ENCODE data around the gene GRIK1.

The GRIK1 gene

DNA sequence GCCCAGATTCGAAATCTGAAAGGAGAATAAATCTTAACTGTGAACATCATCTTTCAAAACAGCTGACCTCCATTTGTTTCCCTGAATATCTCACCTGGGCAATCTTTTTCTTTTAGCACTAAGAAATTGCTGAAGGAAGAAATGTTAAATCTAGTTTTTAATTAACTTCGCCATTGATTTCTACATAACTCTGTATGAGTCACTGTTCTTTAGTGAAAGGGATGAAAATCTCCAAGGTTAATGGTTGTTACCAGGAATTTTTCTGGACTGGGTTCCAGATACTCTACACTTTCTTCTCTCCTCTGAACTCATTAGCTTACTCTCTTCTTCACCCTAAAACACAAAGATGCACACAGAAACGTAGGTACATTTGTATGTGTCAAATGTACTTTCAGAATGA lies 405.3 kb downstream of the GRIK1 start:
- DNase-seq (ENCODE audit: low read depth), result no peak

DNA sequence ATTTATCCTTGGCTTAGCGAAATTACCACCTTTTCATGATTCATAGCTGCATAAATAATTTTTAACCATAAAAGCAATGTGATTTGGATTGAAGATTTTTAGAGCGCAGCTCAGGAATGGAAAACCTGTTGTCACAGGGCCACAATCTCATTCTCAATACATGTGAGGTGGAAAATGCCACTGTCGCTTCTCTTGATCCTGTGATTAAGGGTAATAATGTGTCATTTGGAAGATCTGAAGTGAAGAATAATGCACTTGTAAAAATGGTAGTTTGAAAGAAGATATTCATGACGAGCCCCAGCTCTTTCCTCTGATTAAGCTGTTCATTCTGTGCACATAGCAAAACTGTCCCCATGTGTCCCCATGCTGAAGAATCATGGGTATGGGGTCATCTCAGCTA lies 410.7 kb downstream of the GRIK1 start:
- DNase-seq (ENCODE audit: low read depth), result no peak

GRCh38 chr21:29526545-29526944 lies 413.3 kb downstream of the GRIK1 start:
- DNase-seq (ENCODE audit: low read depth), result no peak

DNA sequence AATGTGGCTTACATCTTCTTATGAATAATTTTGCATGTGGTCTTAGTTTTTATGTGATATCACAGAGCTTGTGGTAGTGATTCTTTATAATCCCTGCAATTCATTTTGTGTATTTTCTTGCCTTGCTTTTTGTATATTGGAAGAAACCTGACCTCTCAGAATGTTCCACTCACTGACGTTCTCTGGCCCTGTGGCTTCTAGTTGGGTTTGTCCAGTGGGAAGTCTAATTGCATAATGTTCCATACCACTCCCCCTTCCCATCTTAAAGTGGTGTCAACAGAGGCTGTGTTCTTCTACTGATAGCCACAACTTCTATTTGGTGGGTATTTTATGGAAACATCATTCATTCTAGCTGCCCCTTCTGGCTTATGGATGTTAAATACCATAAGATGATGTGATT lies 415.7 kb downstream of the GRIK1 start:
- no peak for DNase-seq (ENCODE audit: low read depth)

DNA sequence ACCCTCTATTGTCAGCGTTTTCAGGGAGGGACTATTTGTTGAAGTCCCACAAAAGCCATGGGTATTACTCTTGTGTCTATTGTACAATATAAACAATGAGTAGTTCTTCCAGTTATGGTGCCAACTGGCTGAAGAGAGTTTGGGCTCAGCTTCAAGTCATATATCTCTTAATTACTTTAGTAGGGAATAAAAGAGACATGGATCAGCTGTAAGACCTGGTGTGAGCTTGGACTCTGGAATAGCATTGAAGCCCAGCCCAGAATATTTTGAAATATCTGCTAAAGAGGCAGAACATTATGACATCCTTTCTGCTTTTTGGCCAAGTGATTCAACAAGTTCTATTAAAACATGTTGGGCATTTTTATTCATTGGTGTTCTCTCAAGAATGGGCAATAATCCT lies 416.1 kb downstream of the GRIK1 start:
- DNase-seq (ENCODE audit: low read depth), result no peak

DNA sequence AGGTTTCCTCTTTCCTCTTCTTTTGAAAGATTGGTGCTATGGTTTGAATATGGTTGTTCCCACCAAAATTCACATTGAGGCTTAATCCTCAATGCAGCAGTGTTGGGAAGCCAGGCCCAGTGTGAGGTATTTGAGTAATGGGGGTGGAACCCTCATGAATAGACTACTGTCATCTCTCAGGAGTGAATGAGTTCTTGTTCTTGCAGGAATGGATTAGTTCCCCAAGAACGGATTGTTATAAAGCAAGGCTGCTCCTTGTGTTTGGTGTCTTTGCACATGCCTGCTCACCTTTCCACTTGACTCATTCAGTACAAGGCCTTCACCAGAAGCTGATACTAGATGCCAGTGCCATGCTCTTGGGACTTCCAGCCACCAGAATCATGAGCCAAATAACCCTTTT lies 417.9 kb downstream of the GRIK1 start:
- no peak for DNase-seq (ENCODE audit: low read depth)

DNA sequence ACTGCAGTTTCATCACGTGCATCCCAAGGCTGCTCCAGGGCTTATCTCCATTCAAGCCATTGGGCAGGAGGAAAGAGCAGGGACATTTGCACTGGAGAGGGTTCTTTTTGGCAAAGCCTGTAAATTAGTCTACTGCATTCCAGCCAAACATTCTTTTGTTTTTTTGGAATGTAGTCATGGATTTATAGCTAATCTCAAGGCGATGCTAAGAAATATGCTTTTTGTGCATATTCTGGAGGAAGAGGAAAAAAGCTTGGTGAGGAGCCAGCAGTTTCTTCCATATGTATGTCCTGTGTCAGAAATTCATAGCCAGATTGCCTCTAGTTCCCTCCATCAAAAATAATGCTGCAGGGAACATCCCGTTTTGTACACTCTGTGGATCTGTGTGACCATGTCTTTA lies 419.6 kb downstream of the GRIK1 start:
- no peak for DNase-seq (ENCODE audit: low read depth)

- DNase-seq (ENCODE audit: low read depth), result no peak
Measured at GRCh38 chr21:29514652-29515247, 425.0 kb downstream of the GRIK1 start.

DNA sequence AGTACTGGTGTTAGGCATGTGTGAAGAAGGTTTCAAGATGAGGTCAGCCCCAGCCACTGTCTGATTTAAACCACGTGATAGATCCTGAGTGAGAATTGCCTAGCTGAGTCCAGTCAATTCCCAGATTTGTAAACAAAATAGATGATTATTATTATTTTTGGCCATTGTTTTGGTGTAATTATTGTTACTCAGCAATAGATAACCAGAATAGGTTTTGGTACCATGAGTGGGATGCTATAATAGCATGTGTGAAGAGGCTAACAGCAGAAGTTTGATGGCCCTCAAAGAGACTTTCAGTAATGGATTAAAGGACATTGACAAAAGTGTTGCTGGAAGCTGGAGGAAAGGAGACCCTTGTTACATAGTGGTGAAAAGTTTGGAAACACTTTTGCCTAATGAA lies 426.3 kb downstream of the GRIK1 start:
- no peak for DNase-seq (ENCODE audit: low read depth)

GRCh38 chr21:29511096-29511495 lies 428.7 kb downstream of the GRIK1 start:
- DNase-seq (ENCODE audit: low read depth), result no peak

- DNase-seq (ENCODE audit: low read depth), result no peak
Measured at GRCh38 chr21:29509121-29509520, 430.7 kb downstream of the GRIK1 start.

- no peak for DNase-seq (ENCODE audit: low read depth)
Measured at GRCh38 chr21:29508301-29508700, 431.5 kb downstream of the GRIK1 start.

DNA sequence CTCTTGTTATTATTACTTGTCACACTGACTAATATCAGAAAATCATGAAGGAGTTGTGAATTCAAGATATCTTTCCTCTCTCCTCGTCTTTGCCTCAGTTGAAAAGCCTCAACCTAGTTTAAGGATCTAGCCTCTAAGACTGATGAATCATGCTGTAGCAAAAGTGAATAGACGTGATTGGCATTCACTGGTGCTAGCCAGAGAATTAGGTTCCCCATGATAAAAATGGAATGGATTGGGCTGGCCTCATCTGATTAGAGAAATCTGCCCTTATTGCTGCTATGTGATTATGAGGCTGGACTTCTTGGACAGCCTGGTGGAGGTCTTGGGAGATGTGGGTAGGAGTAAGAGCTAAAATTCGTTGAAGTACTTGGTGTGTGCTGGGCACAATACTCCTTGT lies 432.8 kb downstream of the GRIK1 start:
- DNase-seq (ENCODE audit: low read depth), result no peak

DNA sequence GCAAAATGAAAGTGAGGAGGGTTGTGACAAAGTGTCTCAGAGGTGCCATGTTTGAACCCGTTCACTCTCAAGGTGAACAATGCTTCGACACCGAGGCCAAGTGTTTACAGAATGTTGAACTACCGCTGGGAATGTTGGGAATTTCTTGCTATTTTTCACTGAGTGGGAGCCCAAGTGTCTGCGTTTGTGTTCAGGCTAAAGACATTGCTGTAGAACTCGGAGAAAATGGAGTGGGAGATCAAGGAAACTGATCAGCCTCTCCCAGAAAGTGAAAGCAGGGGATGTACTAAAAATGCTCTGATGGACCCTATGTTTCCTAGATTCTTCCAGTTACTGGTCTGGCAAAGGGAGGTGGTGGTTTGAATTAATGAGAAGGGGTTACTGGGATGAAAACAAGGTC lies 433.6 kb downstream of the GRIK1 start:
- no peak for DNase-seq (ENCODE audit: low read depth)

GRCh38 chr21:29504751-29505321 lies 435.0 kb downstream of the GRIK1 start:
- no peak for DNase-seq (ENCODE audit: low read depth)

GRCh38 chr21:29501451-29501850 lies 438.3 kb downstream of the GRIK1 start:
- DNase-seq (ENCODE audit: low read depth), result no peak

DNA sequence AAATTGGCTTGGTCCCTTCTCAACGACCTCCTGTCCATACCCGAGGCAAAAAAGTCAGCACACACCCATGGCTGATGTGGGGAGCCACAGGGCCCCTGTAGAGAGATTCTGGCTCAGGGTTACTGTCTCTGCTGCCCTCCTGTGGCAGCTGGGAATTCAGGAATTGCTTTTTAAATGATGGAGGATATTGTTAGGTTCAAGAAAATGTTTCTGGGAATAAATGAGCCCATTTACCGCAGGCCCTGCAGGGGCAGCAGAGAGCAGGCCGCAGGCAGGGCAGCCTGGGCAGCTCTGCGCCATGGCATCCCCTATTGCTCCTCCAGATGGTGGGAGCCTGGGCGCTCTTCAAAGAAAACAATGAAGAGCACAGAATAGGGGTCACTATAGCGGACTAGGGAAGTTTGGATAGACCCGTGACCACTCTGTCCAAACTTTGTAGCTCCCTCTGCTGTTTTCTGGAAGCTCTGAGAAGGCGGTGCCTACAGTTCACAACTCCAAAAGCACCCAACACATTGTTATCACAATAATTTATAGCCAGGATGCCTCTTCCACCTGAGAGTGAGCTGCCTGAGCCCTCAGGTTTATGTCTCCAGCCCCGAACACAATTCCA lies 440.0 kb downstream of the GRIK1 start:
- DNase-seq (ENCODE audit: low read depth), result no peak

- no peak for DNase-seq (ENCODE audit: low read depth)
Measured at GRCh38 chr21:29499229-29499628, 440.6 kb downstream of the GRIK1 start.

DNA sequence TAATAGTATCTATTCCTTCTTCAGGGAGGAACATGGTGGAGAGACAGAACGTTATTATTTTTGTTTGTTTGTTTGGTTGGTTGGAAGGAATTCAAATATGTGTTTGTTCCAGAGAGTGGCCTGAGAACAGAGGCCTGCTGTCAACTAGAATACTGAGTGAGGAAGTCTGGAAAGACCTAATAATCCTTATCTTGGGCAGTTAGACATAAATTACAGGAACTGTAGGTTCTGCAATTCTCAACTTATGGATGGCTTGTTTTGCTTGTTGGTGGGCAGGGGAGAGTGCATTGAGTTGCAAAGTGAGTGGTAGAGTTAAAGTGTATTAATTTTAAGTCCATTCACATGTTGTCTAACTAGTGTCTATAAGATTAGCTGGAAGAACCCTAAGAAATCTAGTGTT lies 443.5 kb downstream of the GRIK1 start:
- no peak for DNase-seq (ENCODE audit: low read depth)

DNA sequence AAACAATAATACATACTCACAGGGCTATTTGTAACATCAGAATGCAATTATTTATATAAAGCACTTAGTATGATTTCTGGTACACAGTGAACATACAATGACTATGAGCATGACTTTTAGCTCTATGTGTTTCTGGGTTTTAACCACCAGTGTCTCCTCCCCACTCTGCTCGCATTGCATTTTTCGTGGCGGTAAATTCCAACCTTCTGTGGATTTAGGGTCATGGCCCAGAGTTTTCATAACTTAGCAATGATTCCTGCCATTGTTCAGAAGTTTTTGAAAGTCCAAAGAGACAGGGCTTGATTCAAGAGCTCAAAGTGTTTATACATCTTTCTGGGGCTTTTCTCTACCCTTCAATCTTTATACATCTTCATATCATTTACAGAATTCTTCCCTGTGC lies 449.8 kb downstream of the GRIK1 start:
- DNase-seq (ENCODE audit: low read depth), result no peak

GRCh38 chr21:29487154-29487553 lies 452.6 kb downstream of the GRIK1 start:
- no peak for DNase-seq (ENCODE audit: low read depth)

Data from HS-5 (cell line).